Testis (tissue), 2 donors: ENCODE measurements around the gene ADCY2.

Experiments
- POLR2A ChIP-seq: fragments of 450-650 bp; IDR thresholded peaks from one replicate; pipeline ENCODE4 v1.6.1; 2017; ENCODE audit warnings: antibody characterized with exemption, mild to moderate bottlenecking, moderate library complexity
- TF ChIP-seq, protein P1 (sequence below), 3 experiments: fragments of 450-650 bp in 2 of 3; fragments of 200-600 bp in 1 of 3; sonication (generic) in 1 of 3; IDR thresholded peaks; one replicate each; pipeline ENCODE4 v1.5.1; 2016 to 2019; ENCODE audit warnings: antibody characterized with exemption in 3 of 3, mild to moderate bottlenecking in 2 of 3, moderate library complexity in 1 of 3

DNA sequence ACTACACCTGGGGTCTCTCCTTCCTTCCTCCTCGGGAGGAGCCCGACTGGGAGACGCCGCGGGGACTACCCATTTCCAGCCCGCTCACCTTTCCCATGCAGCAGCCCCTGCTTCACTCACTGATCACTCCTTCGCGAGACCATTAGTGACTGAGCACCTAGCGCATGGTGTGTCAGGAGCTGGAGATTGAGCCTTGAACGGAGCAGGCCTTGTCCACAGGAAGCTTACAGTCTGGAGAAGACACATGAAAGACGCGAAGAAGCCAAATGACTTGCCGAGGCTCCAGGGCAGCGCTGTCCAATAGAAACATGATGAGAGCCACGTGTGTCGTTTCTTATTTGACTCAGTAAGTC, 455.3 kb downstream of the ADCY2 start:
- TF ChIP-seq, protein P1, sequence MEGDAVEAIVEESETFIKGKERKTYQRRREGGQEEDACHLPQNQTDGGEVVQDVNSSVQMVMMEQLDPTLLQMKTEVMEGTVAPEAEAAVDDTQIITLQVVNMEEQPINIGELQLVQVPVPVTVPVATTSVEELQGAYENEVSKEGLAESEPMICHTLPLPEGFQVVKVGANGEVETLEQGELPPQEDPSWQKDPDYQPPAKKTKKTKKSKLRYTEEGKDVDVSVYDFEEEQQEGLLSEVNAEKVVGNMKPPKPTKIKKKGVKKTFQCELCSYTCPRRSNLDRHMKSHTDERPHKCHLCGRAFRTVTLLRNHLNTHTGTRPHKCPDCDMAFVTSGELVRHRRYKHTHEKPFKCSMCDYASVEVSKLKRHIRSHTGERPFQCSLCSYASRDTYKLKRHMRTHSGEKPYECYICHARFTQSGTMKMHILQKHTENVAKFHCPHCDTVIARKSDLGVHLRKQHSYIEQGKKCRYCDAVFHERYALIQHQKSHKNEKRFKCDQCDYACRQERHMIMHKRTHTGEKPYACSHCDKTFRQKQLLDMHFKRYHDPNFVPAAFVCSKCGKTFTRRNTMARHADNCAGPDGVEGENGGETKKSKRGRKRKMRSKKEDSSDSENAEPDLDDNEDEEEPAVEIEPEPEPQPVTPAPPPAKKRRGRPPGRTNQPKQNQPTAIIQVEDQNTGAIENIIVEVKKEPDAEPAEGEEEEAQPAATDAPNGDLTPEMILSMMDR (IDR thresholded peaks at IDR 0.05): no peak
- no peak for TF ChIP-seq POLR2A
